Subcutaneous adipose tissue (tissue), 4 donors: ENCODE measurements around the gene TBCD. TPM values are rescaled to one million over a fixed set of nuclear protein-coding genes. Genes with fewer than 3 reads are reported as not detected.

ENCODE experiments used
- CTCF ChIP-seq: fragments of 450-650 bp; IDR thresholded peaks from one replicate; pipeline ENCODE4 v1.5.1; 2016; ENCODE audit warnings: low read depth, mild to moderate bottlenecking, control low read depth, antibody characterized with exemption, moderate library complexity
- total RNA-seq, 4 donors: library from RNA; depleted of rRNA; stranded (reverse); fragments of >200 nt; gene quantifications; one replicate each; pipeline ENCODE4 v1.1.0, GENCODE V29; 2016

Gene TBCD
- total RNA-seq, 4 donors from 2014 or later, result 36.5 to 103 (median 54.7) TPM

GRCh38 chr17:82807562-82807961 is 55.7 kb downstream of the TBCD start:
- no peak for TF ChIP-seq CTCF

- TF ChIP-seq CTCF, result no peak
Observed at GRCh38 chr17:82808006-82808405, 56.1 kb downstream of the TBCD start.

GRCh38 chr17:82808921-82809905 is 57.3 kb downstream of the TBCD start:
- no peak for TF ChIP-seq CTCF

- no peak for TF ChIP-seq CTCF
Observed at GRCh38 chr17:82810644-82811430, 59.0 kb downstream of the TBCD start.

- TF ChIP-seq CTCF, result no peak
Observed at GRCh38 chr17:82812058-82812457, 60.2 kb downstream of the TBCD start.

GRCh38 chr17:82812601-82813000 is 60.7 kb downstream of the TBCD start:
- no peak for TF ChIP-seq CTCF
